ENCODE measurements around the gene KIF12.

Gene KIF12

DNA sequence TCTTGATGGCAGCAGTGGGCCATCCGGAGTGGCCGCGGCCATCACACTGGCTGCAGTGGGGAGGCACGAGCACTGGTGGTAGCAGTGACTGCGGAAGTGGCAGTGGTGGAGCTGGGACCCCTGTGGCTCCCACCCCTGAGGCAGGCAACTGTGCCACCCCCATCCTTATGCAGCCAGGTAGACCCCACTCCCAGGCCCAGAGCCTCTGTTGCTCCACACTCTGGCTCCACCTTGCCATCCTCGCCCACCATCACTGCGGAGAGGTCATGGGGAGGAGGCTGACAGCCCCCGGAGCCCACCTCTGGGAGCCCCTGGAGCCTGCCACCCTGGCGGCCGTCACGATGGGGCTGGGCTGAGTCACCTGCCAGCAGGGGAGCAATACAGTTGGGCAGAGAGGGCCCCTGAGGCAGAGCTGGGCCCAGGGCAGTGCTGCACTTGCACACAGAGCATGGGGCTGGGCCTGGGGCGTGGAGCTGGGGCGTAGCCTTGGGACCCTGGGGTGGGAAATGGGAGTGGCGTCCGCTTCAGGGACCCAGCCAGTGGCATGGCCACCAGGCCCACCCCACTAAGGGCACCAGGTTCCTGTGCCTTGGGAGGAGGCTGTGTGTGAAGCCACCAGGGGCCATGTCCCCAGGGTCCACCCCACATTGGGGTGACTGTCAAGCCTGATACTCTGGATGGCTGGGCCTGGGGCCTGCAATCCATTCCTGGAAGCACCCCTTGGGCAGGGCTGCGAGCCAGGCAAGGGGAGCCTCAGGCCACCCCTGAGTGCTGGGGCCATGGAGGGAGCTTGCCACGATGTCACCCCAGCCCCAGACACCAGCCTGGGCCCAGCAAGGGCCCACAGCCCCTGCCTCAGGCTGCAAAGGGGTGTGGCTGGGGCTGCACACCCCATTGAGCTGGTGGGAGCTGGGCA lies 28.6 kb downstream of the KIF12 start:
- no peaks in the 10 kb centered on the region for H3K36me3 ChIP-seq (ENCODE audit: insufficient read depth, low read length)
- H4K20me1 ChIP-seq (ENCODE audit: insufficient read depth, low read length), result no peaks in the 10 kb centered on the region
- H3K4me2 ChIP-seq (ENCODE audit: insufficient read depth, low read length), result no peak overlapping the region
- TF ChIP-seq, protein P1, sequence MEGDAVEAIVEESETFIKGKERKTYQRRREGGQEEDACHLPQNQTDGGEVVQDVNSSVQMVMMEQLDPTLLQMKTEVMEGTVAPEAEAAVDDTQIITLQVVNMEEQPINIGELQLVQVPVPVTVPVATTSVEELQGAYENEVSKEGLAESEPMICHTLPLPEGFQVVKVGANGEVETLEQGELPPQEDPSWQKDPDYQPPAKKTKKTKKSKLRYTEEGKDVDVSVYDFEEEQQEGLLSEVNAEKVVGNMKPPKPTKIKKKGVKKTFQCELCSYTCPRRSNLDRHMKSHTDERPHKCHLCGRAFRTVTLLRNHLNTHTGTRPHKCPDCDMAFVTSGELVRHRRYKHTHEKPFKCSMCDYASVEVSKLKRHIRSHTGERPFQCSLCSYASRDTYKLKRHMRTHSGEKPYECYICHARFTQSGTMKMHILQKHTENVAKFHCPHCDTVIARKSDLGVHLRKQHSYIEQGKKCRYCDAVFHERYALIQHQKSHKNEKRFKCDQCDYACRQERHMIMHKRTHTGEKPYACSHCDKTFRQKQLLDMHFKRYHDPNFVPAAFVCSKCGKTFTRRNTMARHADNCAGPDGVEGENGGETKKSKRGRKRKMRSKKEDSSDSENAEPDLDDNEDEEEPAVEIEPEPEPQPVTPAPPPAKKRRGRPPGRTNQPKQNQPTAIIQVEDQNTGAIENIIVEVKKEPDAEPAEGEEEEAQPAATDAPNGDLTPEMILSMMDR (IDR thresholded peaks at IDR 0.05; ENCODE audit: borderline replicate concordance, extremely low read depth, low read length, poor library complexity, severe bottlenecking), result no peak
- no peak for TF ChIP-seq EZH2 (IDR thresholded peaks at IDR 0.05; ENCODE audit: borderline replicate concordance, low read depth, low read length, severe bottlenecking)
- DNase-seq, result no peak
- no peaks in the 10 kb centered on the region for H3K9me3 ChIP-seq (ENCODE audit: insufficient read depth, low read length, severe bottlenecking)
- no peaks in the 10 kb centered on the region for H3K79me2 ChIP-seq (ENCODE audit: insufficient read depth, low read length)
- no peak overlapping the region for H3K4me3 ChIP-seq (ENCODE audit: low read depth in 1 of 2, low read length in 2 of 2)
- H3K4me1 ChIP-seq (ENCODE audit: insufficient read depth, low read length), result no peaks in the 10 kb centered on the region
- no peaks in the 10 kb centered on the region for H3K27me3 ChIP-seq (ENCODE audit: insufficient read depth, low read length, poor library complexity)
- H2AFZ ChIP-seq (ENCODE audit: low read depth, low read length), result no peak overlapping the region
- no peak overlapping the region for H3K27ac ChIP-seq (ENCODE audit: low read length)
- H3K9ac ChIP-seq (ENCODE audit: low read depth, low read length), result no peak overlapping the region
- no peak for ATAC-seq (ENCODE audit: insufficient read depth, low read depth)

DNA sequence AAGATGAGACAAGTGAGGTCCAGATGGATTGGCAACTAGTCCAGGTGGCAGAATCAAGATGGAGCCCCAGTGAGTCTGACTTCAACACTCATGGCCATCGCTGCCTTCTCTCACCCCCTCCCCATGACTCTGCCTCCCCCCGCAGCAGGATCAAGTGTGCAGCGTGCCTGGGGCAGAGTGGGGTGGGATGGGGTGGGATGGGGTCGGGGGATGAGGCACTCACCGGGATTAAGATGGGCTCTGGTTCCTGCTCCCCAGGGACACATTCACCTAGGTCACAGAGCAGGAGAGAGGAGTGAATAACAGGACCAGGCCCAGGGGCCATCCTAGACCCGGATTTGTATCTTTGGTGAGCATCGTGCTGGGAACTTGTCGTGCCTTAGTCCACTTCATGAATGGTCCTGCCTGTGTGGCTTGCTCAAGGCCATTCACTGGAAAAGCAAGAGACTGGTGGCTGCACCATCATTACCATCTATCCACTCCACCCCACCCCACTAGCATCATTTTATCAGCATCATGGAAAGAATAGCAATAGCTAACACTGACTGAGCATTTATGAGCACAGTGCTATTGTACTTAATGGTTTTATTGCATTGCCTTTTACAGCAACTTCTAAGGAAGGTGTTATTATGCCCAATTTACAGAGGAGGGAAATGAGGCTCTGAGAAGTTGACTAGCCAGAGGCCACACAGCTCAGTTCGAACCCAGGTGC lies 29.5 kb downstream of the KIF12 start:
- Histone ChIP-seq H3K9me3 (ENCODE audit: insufficient read depth, low read length, severe bottlenecking) (no peaks in the 10 kb centered on the region), H3K27me3 (ENCODE audit: insufficient read depth, low read length, poor library complexity) (no peaks in the 10 kb centered on the region), H2AFZ (ENCODE audit: low read depth, low read length) (no peak overlapping the region), H3K4me3 (ENCODE audit: low read depth in 1 of 2, low read length in 2 of 2) (no peak overlapping the region), H4K20me1 (ENCODE audit: insufficient read depth, low read length) (no peaks in the 10 kb centered on the region), H3K27ac (ENCODE audit: low read length) (no peak overlapping the region), H3K4me2 (ENCODE audit: insufficient read depth, low read length) (no peak overlapping the region), H3K79me2 (ENCODE audit: insufficient read depth, low read length) (no peaks in the 10 kb centered on the region), H3K4me1 (ENCODE audit: insufficient read depth, low read length) (no peaks in the 10 kb centered on the region), H3K9ac (ENCODE audit: low read depth, low read length) (no peak overlapping the region), H3K36me3 (ENCODE audit: insufficient read depth, low read length) (no peaks in the 10 kb centered on the region)
- DNase-seq, result no peak
- TF ChIP-seq, protein P1 (IDR thresholded peaks at IDR 0.05; ENCODE audit: borderline replicate concordance, extremely low read depth, low read length, poor library complexity, severe bottlenecking), result no peak
- no peak for TF ChIP-seq EZH2 (IDR thresholded peaks at IDR 0.05; ENCODE audit: borderline replicate concordance, low read depth, low read length, severe bottlenecking)
- no peak for ATAC-seq (ENCODE audit: insufficient read depth, low read depth)

DNA sequence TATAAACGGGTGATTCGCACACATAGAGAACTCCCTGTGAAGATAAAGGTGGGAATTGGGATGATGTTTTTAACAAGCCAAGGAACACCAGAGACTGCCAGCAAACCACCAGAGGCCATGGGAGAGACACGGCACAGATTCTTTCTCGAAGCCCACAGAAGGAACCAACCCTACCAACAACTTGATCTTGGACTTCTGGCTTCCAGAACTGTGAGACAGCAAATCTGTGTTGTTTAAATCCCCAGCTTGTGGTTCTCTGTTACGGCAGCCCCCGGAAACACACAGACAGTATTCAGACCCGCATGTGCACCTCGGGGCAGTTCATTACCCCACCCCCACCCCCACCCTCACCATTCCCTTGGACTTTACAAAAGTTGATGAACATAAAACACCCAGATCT lies 33.8 kb downstream of the KIF12 start:
- Histone ChIP-seq H3K27ac (ENCODE audit: low read length) (no peak overlapping the region), H4K20me1 (ENCODE audit: insufficient read depth, low read length) (no peaks in the 10 kb centered on the region), H2AFZ (ENCODE audit: low read depth, low read length) (no peak overlapping the region), H3K36me3 (ENCODE audit: insufficient read depth, low read length) (no peaks in the 10 kb centered on the region), H3K4me1 (ENCODE audit: insufficient read depth, low read length) (no peaks in the 10 kb centered on the region), H3K9me3 (ENCODE audit: insufficient read depth, low read length, severe bottlenecking) (no peaks in the 10 kb centered on the region), H3K79me2 (ENCODE audit: insufficient read depth, low read length) (no peaks in the 10 kb centered on the region), H3K27me3 (ENCODE audit: insufficient read depth, low read length, poor library complexity) (no peaks in the 10 kb centered on the region), H3K4me3 (ENCODE audit: low read depth in 1 of 2, low read length in 2 of 2) (no peak overlapping the region), H3K9ac (ENCODE audit: low read depth, low read length) (no peak overlapping the region), H3K4me2 (ENCODE audit: insufficient read depth, low read length) (no peak overlapping the region)
- DNase-seq, result no peak
- no peak for TF ChIP-seq EZH2 (IDR thresholded peaks at IDR 0.05; ENCODE audit: borderline replicate concordance, low read depth, low read length, severe bottlenecking)
- TF ChIP-seq, protein P1 (IDR thresholded peaks at IDR 0.05; ENCODE audit: borderline replicate concordance, extremely low read depth, low read length, poor library complexity, severe bottlenecking), result no peak
- no peak for ATAC-seq (ENCODE audit: insufficient read depth, low read depth)
